Cardiac fibroblast (primary cell): Measurements from ENCODE around the gene TENM4.

ENCODE experiments used
- DNase-seq, 2 donors: peaks; one replicate each; pipeline versions ENCODE4 v3.0.0 to v3.0.0-alpha.2; 2010; ENCODE audit warnings: low read depth in 2 of 2
- H3K4me3 ChIP-seq, 2 donors: replicated peaks in 1 of 2; 1 replicate in 1 of 2; 2 replicates in 1 of 2; pipeline ENCODE4 v1.5.1; 2011; ENCODE audit warnings: low read depth in 2 of 2, low read length in 2 of 2, mild to moderate bottlenecking in 2 of 2, moderate library complexity in 1 of 2
- TF ChIP-seq, protein P1 (sequence below): IDR thresholded peaks from one replicate; pipeline ENCODE4 v1.5.1; 2011; ENCODE audit warnings: low read depth, mild to moderate bottlenecking, low read length, inconsistent platforms

The TENM4 gene

DNA sequence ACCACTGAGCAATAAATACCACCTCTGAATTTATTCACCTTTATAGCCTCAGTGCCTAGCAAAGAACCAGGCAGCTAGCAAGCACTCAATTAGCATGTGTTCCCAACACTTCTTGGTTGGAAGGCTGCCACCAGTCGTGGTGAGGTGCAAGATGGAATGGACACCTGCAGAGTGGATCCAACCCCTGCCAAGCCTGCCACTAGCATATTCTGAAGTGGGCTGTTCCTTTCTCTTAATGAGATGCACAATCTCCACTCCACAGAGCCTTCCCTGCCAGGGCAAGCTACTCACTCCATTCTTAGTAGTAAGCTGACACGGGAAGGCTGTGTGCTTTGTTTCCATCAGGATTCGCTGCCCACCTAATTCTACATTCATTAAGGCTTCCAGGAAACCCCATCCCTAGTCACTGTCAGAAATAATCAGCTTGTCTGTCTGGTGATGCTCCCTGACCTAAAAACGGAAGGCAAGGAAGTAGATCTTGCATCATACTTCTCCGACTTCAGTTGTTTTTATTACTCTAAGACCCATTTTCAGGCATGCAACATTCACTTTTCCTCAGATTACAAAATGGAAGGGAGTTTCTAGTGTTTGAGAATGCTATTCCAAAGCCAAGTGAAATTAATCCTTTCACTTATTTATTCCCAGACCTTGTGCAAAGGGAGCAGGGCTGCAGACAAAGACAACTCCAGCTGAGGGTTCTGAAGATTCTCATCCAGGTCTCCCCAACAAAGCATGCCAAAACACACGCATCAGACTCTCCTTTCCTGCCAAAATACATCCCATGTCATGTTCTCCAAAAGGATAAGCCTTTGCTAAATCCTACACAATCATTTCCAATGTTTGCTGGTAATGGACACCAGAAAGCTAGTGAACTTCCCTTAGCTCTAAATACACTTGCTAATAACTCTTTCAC, 128.0 kb downstream of the TENM4 start:
- TF ChIP-seq, protein P1, sequence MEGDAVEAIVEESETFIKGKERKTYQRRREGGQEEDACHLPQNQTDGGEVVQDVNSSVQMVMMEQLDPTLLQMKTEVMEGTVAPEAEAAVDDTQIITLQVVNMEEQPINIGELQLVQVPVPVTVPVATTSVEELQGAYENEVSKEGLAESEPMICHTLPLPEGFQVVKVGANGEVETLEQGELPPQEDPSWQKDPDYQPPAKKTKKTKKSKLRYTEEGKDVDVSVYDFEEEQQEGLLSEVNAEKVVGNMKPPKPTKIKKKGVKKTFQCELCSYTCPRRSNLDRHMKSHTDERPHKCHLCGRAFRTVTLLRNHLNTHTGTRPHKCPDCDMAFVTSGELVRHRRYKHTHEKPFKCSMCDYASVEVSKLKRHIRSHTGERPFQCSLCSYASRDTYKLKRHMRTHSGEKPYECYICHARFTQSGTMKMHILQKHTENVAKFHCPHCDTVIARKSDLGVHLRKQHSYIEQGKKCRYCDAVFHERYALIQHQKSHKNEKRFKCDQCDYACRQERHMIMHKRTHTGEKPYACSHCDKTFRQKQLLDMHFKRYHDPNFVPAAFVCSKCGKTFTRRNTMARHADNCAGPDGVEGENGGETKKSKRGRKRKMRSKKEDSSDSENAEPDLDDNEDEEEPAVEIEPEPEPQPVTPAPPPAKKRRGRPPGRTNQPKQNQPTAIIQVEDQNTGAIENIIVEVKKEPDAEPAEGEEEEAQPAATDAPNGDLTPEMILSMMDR: no peak
- peak in 1 of 2 donors; percentile 6 for DNase-seq
- no peak overlapping the region for H3K4me3 ChIP-seq

DNA sequence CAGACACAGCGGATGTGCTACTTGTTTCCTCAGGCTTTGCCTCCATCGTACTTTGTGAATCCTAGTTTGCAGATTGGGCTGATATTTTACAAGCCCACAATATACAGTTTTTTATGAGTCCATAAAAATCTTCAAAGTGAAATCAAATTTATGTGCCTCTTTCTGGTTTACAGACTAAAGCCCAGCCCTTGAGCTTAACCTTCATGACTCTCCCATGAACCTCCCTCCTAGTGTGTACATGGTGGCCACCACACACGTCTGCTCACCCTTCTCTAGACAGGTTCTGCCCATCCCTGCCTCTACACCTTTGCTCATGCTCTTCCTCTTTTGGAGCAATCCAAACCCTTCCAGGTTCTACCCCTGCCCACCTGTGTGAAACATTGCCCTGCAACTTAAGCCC, 129.4 kb downstream of the TENM4 start:
- TF ChIP-seq, protein P1: no peak
- DNase-seq: no peak
- H3K4me3 ChIP-seq: no peak overlapping the region

DNA sequence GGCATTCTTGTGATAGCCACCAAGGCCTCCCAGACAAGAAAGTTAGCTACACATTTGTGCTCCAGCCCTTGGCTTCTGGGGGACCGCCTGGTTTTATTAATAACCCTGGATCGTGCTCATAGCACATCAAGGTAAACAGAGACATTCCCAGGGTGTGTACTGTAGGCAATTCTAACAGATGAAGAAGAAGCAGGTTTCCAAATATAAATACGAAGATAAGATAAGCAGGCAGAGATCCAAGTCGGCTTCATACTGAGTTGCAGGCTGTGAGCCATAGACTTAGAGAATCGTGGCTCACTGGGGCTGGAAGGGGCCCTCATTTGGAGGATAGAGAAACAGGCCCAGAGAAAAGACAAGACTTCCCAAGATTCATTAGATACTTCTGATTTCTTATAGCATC, 131.4 kb downstream of the TENM4 start:
- no peak for DNase-seq
- no peak overlapping the region for H3K4me3 ChIP-seq
- TF ChIP-seq, protein P1: no peak

DNA sequence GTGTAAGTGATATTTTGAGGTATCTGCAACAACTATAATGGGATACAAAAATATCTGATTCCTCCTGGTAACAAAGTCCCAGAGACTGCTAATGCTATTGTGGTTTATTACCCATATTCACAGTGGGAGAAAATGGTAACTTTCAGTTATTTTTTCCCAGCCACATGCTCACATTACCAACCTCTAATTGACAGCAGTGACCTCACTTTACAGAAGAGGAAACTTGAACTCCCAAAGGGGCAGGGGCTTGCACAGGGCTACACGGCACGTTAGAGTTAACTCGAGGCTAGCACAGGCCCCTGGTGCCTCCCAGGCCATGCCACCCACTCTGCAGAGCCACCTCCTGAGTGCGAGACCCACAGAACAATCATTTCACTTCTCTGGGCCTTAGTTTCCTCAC, 132.4 kb downstream of the TENM4 start:
- DNase-seq: no peak
- TF ChIP-seq, protein P1: no peak
- no peak overlapping the region for H3K4me3 ChIP-seq

DNA sequence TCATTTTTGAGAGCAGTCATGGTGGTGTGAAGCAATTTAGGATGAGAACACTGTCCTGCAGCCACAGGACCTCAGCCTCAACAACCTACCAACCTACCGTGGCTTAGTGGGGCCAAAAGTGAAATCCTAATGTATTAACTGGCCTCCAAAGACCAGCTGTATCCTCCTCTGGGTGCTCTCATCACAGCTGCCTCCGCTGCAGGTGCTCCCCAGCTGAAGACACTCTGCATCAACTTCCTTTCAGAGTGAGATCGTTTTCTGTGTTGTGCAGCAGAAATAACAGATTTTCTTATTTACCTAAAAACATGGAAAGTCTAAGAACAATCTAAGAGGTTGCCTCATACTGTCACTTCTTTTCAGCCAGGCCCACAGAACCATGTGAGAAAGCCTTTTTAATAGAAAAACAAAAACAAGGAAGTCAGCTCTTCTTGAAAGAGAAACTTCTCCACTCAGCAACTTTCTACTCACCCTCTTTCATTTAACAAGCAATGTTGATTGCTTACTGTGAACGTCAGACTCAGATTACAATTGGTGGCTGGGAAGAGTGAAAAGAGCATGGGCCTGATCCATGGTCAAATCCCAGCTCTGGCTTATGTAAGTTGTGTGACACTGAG, 136.1 kb downstream of the TENM4 start:
- no peak for DNase-seq
- TF ChIP-seq, protein P1: no peak

DNA sequence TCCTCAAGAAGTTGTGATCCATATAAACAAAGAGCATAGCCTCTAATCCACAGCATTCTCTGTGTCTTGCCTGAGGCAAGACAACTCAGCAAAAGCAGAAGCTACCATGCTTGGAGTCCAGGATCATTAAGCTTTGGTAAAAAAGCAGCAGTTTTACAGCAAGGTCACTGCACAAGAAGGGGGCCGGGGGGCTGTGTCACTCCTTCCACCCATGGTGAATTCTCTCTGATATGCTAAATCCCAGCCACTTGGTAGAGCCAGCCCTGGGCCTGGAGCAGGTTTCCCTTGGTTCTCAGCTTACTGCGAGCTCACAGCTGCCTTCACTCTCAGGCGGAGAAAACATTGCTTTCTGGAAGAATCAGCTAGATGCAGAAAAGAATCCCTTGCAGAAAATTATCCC, 144.7 kb downstream of the TENM4 start:
- no peak overlapping the region for H3K4me3 ChIP-seq
- TF ChIP-seq, protein P1: no peak
- no peak for DNase-seq

More for the DNA sequence above, 136.1 kb downstream of the TENM4 start:
- no peak overlapping the region for H3K4me3 ChIP-seq
